GM15510 (cell line): Measurements from ENCODE around the gene ZNF555.

Source experiments
- POLR2A ChIP-seq: IDR thresholded peaks from 3 replicates; pipeline ENCODE4 v1.6.1; 2011; ENCODE audit warnings: borderline replicate concordance; ENCODE audit not compliant: insufficient read length; ENCODE audit errors: extremely low read depth

ZNF555 gene

DNA sequence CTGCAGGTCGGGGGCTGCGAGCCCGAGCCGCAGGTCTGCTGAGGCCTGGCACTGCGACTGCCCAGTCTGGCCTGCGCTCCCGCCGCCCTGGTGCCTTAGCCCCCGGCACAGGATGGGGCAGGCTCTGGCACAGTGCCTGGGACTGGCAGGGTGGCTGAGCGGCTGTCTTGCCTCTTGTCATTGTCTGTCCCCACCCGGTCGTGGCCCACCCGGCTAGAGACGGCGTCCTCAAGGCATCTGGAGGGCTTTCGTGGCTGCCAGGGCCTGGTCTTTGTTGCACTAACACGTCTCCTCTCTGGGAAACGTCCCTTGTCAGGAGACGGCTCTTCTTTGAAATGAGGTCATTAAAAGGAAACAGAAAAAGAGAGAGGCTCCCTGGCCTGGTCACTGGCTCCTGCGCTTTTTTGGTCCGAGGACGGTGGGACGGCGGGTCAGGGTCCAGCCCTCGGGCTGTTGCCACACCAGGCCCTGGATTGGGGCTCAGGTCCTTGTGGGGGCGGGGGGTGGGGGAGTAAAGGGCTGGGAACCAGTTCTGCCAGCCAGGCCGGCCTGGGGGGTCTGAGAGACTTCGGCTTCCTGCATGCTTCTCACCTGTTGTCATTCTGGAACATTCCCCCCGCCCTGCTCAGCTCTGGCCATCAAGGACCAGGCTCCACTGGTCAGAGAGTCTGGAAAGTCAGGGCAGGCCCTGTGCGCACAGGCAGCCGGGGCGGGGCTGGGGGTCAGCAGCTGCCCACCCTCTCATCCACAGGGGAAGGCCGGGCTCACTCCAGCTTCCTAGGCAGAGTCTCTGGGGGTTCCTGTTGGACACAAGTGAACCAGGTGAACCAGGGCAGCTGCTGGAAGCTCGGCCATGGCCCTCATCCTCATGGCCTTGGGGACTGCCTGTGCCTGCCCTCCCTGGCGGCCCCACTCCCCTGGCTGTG is 27.8 kb upstream of the ZNF555 start:
- no peak for TF ChIP-seq POLR2A

- TF ChIP-seq POLR2A, result no peak
These were observed 26.8 kb upstream of the ZNF555 start for GRCh38 chr19:2814426-2814825.

- no peak for TF ChIP-seq POLR2A
These were observed 26.1 kb upstream of the ZNF555 start for GRCh38 chr19:2815191-2815614.

- TF ChIP-seq POLR2A, result no peak
These were observed 25.4 kb upstream of the ZNF555 start for GRCh38 chr19:2815923-2816322.

- no peak for TF ChIP-seq POLR2A
These were observed 24.6 kb upstream of the ZNF555 start for GRCh38 chr19:2816641-2817040.

DNA sequence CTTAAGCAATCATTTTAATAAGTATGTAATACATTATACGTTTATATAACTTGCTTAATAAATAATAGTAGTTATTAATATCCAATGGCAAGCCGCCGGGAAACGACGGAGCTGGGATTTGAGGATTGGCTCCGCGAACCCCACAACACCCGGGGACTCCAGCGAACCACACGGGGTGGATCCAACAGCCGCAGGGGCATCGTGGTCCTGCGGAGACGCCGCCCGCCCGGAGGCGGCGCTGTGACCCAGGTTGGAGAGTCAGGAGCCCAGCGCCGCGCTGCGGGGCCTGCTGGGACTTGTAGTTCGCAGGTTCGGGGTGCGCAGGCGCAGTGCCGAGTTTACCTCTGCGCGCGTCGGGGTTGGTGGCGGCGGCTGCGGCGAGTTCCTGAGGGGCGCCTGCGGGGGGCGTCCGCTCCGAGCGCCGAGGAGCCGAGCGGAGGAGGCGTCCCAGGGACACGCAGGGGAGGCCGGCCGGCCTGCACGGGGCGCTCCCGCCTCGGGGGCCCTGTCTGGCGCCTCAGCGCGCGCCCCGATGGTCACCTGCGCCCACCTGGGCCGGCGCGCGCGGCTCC is 21.6 kb upstream of the ZNF555 start, which contains the start of gene ZNF554:
ZNF554 (plus strand) TSS at position 329 of the 572 bp plus-strand sequence; CDS start at position 533, 204 bp downstream.
- peak; percentile 65 for TF ChIP-seq POLR2A

DNA sequence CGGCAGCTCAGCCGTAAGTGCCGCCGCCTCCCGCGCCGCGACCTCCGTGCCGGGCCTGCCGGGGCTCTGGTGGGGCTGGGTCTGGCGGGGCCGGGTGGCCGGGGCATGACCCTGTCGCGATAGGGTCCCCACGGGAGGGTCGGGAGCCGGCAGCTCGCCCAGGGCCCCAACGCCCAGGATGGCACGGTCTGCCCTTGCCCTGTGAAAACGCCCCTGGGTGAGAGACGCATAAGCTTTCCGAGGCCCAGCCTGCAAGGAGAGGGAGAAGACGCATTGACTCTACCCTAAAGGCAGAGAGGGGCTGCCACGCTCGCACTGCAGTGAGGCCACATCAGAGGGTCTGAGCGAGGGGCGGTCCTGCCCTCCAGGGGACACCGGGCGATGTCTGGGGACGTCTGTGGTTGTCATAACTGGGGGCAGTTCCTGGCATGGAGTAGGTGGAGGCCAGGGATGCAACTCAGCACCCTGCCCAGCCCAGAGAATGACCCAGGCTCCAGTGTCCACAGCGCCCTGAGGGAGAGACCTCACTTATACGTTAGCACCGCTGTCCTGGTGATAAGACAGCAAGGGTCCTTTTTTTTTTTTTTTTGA is 21.1 kb upstream of the ZNF555 start:
- no peak for TF ChIP-seq POLR2A

DNA sequence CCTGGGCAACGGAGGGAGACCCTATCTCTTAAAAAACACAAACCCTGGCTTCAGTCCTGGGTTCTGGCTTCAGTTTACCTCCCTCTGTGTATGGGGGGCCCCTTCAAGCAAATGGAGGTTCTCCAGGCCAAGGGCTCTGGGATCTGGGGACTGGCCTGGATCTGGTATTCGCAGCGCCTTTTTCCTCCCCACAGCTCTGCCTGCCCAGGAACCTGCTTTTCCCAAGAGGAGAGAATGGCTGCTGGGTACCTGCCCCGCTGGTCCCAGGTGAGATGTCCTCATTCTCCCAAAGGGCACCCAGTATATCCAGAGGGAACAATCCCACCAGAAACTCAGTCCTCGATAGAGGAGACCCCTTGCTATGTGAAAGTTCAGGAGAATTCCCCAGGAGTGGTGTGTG is 18.4 kb upstream of the ZNF555 start:
- TF ChIP-seq POLR2A, result no peak

DNA sequence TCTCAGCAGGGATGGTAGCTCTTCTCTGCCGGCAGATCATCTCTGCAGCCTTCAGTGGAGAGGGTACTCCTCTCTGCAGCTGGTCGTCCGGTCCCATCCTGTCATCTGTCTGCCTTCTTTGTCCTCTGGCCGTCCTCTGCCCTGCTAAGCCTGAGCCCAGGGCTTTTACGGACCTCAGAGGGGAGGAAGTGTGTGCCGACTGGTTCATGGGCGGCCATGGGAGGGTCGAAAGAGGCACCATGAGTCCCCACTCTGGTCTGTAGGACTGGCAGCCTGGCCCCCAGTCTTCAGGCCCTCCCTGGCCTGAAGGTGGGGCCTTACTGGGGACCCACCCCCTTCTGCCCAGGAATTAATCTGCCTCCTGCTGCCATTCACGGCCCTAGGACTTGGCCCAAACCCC is 17.6 kb upstream of the ZNF555 start:
- no peak for TF ChIP-seq POLR2A

DNA sequence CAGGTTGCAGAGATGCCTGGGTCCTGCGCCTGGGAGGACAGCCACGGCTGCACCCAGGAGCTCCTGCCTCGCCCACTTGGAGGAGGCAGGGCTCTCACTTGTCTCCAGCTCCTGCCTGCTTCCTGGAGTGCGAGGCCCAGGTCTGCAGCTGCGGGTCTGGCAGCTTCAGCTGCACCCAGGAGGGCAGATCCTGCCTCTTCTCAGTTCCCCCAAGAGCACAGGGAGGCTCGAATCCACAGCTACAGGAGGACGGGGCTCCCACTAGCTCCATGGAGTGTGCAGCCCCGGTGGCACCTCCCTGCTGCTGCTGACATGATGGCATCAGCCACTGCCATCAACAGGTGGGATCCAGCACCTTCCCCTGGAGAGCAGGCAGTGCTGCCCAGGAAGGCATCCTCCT is 17.1 kb upstream of the ZNF555 start:
- TF ChIP-seq POLR2A, result no peak

DNA sequence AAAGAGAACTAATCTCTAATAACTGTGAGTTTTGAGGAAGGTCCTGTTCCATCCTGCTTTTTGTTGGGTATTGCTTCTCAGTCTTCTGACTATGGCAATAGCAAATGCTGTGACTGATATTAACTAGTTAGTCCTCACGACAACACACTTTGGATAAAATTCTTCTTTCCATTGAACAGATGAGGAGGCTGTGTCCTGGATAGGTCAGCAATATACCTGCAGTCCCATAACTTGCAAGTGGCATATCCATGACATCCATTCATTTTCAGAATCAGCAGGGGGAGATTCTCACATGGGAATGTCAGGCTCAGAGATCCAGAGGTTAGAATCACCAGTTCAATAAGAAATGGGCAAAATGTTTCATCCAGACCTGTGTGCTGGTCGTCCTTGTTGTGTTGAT is 14.3 kb upstream of the ZNF555 start:
- no peak for TF ChIP-seq POLR2A

DNA sequence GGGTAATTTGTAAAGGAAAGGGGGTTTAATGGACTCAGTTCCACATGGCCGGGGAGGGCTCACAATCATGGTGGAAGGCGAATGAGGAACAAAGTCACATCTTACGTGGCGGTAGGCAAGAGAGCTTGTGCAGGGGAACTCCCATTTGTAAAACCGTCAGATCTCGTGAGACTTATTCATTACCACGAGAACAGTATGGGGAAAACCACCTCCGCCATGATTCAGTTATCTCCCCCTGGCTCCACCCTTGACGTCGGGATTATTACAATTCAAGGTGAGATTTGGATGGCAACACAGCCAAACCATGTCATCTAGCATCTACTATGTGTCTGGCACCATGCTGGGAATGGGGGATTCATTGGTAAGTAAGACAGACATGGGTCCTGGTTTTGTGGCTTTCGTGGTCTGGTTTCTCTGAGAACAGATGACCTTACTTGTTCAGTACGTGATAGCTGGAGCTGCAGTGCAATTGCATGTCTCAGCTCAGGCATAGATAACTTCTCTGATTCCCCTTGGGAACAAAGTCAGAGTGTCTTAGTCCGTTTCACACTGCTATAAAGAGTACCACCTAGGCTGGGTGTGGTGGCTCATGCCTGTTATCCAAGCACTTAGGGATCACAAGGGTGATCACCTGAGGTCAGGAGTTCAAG is 13.3 kb upstream of the ZNF555 start:
- TF ChIP-seq POLR2A, result no peak

DNA sequence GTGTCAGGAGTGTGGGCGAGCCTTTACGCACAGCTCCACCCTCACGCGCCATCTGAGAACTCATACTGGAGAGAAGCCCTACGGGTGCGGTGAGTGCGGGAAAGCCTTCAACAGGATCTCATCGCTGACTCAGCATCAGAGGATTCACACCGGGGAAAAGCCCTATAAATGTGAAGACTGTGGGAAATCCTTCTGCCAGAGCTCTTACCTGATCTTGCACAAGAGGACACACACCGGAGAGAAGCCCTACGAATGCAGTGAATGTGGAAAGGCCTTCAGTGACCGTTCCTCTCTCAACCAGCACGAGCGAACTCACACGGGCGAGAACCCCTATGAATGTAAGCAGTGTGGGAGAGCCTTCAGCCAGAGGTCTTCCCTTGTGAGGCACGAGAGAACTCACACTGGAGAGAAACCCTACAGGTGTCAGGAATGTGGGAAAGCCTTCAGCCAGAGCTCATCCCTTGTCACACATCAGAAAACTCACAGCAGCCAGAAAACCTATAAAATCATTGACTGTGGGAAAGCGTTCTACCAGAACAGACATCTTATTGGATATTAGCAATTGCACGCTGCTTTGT is 6.9 kb upstream of the ZNF555 start:
- TF ChIP-seq POLR2A, result no peak

DNA sequence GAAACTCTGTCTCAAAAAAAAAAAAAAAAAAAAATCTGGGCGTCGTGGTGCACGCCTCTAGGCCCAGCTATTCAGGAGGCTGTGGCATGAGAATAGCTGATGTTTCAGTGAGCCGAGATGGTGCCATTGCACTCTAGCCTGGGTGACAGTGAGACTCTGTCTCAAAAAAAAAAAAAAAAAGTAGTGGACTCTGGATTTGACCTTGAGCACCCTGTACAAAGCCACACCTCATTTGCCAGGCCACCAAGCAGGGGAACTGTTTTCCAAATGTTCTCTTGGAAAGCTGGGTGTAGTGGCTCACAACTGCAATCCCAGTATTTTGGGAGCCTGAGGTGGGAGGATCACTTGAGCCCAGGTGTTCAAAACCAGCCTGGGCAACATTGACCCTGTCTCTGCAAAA is 3.8 kb upstream of the ZNF555 start:
- no peak for TF ChIP-seq POLR2A
